Fibroblast of skin of back (primary cell): ENCODE results near the gene C1QTNF9. TPM values are rescaled to one million over a fixed set of nuclear protein-coding genes. Genes with fewer than 3 reads are reported as not detected.
"Not testable (repeated sequence)": the region's sequence is repeated elsewhere in the genome, so short reads cannot be mapped to it uniquely, and the experiment has no call there.

Experiments
- DNase-seq: peaks from one replicate; pipeline ENCODE4 v3.0.0-alpha.2; 2013
- polyA plus RNA-seq, 2 experiments: library from polyadenylated mRNA; unstranded; fragments of 120-200 nt; gene quantifications; one replicate each; pipeline ENCODE4 v1.2.1, GENCODE V29; 2013; ENCODE audit not compliant: insufficient read length in 2 of 2

The C1QTNF9 gene, protein sequence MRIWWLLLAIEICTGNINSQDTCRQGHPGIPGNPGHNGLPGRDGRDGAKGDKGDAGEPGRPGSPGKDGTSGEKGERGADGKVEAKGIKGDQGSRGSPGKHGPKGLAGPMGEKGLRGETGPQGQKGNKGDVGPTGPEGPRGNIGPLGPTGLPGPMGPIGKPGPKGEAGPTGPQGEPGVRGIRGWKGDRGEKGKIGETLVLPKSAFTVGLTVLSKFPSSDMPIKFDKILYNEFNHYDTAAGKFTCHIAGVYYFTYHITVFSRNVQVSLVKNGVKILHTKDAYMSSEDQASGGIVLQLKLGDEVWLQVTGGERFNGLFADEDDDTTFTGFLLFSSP
- polyA plus RNA-seq (2013, experiment 1 of 2; ENCODE audit: insufficient read length): not detected
- polyA plus RNA-seq (2013, experiment 2 of 2; ENCODE audit: insufficient read length): not detected

GRCh38 chr13:24309300-24309699 is at the start of gene C1QTNF9:
Gene C1QTNF9, plus strand, starts transcription at chr13:24309580. Its CDS starts 6,424 bp downstream, at chr13:24316004.
- DNase-seq: not testable (repeated sequence)

- no peak for DNase-seq
Measured at GRCh38 chr13:24261566-24261965, 47.8 kb upstream of the C1QTNF9 start.

DNA sequence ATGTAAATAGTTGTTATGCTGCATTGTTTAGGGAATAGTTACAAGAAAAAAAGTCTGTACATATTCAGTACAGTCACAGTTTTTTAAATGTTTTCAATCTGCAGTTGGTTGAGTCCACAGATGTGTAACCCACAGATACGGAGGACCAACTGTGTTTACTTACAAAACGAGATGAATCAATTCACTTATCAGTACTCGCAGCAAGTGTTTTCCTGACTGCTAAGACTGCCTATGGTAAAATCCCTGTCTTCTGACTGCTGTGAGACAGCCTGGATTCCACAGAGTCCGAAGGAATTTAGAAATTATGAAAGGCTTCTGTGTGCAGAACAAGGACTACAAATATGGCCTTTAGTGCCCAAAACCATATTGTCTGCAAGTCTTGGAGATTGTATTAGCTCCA is 45.7 kb upstream of the C1QTNF9 start:
- DNase-seq: peak; percentile 32

DNA sequence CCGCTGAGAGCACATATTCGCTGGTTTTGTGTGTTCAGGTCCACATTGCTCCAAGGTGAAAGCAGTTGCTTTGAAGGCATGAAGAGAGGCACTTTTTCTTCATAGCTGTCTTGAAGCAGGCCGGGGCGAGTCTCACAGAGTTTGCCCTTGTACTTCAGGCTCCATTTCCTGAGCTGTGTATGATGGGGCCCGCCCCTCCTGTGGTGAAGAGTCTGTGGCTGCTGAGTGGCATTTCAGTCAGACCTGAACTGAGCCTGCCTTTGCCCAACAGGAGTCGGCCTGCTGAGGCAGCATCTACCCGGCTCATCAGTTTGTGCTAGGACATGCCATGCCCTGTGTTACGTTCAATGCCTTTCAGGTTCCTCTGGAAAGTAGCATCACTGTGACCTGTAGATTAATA is 44.4 kb upstream of the C1QTNF9 start:
- DNase-seq: no peak

DNA sequence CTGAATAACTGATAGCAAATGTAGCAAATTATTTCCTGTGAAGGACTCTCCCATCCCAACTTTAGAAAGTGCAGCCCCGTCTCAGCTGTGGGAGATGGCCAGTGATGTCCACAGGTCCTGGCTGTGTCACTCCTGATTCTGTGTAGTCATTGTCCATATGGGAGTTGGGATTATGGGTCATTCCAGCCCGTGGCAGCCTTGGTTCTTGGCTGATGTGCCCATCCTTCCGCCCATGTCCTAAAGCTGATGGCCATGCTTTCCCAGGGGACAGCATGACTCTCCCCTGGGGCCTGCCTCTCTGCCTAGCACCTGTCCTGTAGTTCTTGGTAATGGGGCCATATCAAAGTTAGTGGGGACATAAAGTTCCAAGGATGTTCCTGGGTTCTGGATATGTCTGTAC is 43.9 kb upstream of the C1QTNF9 start:
- no peak for DNase-seq

- DNase-seq: no peak
Measured at GRCh38 chr13:24267274-24267673, 42.1 kb upstream of the C1QTNF9 start.

GRCh38 chr13:24267801-24268200 is 41.6 kb upstream of the C1QTNF9 start:
- no peak for DNase-seq

- DNase-seq: no peak
Measured at GRCh38 chr13:24269821-24270220, 39.6 kb upstream of the C1QTNF9 start.

DNA sequence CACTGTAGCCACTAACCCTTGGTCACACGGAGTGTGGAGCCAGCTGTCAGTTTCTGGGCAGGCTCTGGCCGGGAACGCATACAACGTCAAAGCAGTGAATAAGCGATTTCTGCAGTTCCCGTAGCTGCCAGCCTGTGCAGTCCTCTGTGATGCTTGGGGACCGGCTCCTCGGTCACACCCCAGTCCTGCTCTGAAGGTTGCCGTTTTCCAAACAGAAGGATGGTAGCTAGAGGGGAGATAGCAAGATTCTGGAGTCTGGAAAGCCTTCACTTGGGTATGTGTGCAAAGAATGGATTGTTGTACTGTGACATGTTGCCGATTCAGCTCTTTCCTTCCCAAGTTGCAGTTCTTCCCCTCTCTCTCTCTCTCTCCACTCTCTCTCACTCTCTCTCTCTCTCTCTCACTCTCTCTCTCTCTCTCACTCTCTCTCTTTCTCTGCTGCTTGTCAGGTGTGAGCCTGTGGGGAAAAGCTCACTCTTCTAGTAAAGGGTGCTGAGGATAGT is 38.7 kb upstream of the C1QTNF9 start:
- peak; percentile 45 for DNase-seq

DNA sequence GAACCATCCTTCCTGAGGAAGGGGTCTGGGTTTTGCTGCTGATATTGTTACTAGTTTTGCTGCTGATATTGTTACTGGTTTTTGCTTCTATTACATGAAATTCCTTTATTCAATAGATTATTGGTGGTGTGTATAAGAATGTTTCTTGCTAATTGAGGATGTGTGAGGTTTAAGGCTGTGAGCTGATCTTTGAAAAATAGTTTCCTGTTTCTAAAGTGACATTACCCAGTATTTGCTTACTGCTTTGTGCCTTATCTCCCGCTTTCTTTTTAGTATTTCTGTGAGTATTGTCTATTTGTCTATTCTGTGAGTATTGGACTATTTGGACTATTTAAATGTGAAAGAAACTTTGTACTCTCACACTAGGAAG is 38.2 kb upstream of the C1QTNF9 start:
- DNase-seq: no peak

DNA sequence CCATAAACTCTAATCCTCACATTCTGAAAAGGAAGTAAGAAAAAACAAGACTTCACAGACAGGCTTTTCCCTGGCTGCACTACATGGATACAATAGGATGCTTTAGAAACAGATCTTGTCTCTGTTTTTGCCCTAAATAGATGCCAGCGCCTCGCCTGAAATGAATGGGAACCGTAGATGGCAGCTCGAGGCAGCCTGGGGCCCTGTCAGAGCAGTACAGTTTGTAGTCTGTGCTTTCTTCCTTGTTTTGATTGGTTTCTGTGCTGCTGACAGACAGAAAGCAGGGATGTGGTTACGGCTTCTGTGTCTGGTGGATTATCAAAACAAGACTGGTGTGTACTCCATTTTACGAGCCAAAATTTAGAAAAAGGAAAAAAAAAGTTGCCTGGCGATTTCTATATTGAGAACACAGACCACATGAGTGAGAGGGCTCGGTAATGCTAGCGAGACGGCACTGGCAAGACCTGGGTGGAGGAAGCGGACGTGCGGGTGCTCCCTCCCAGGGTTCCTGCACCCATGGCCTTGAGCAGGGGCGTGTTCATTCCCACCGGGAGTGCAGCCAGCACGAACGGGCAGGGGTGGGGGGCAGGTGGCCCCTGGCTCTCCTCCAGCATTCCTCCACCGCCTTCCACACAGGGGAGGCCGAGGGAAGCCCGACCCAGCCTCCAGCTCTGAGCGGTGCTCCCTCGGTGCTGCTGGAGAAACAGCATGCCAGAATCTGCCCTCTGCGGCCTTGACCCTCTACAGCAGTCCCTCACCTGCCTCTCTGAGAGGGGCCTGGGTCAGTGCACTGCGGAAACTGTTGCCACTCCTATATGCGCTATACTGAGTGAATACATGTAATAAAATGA is 37.6 kb upstream of the C1QTNF9 start:
- DNase-seq: peak; percentile 73

- no peak for DNase-seq
Measured at GRCh38 chr13:24272452-24273161, 36.8 kb upstream of the C1QTNF9 start.

- no peak for DNase-seq
Measured at GRCh38 chr13:24273926-24274325, 35.5 kb upstream of the C1QTNF9 start.

- DNase-seq: no peak
Measured at GRCh38 chr13:24274452-24275021, 34.8 kb upstream of the C1QTNF9 start.

GRCh38 chr13:24275041-24275440 is 34.3 kb upstream of the C1QTNF9 start:
- no peak for DNase-seq

DNA sequence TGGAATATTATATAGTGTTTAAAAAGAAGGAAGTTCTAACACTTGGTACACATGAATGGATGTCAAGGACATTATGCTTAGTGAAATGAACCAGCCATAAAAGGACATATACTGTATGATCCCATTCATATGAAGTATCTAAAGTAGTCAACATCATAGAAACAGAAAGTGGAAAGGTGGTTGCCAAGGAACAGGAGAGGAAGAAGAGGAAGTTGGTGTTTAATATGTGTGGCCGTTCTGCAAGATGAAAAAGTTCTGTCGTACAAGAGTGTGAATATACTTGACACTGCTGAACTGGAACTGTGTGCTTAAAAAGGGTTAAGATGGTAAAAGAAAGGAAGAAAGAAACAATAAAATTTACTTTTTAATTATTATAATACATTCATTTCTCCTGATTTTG is 33.1 kb upstream of the C1QTNF9 start:
- DNase-seq: no peak

DNA sequence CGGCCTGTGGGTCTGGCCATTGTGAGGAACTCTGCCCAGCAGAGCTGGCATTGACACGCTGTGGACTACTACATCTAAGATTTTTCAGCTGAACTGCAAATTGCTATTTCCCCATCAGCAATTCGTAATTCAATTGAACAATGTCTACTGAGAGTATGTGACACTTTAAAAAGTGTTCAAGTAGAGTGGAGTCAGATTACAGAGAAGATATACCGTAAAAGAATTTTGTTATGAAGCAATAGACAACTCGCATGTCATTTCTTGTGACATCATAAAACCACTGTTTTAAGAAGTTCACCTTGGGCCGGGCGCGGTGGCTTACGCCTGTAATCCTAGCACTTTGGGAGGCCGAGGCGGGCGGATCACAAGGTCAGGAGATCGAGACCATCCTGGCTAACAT is 32.5 kb upstream of the C1QTNF9 start:
- no peak for DNase-seq

DNA sequence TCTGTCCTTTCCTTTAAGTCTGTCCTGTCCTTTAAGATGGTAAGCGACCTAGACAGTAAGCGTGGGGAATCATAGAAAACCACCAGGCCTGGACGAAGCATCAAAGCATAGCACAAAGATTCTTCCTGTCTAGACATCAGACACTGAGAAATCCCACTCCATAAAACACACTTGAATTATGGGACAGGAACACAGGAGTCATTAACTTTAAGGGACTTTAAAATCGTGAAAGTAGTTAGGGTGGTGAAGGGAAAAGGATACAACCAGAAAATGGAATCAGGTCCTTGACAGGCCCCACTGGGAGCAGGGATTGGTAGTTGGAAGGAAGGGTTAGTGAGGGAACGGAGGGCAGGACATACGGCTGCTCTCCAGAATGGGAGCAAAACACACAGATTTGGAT is 31.6 kb upstream of the C1QTNF9 start:
- no peak for DNase-seq

- DNase-seq: no peak
Measured at GRCh38 chr13:24279327-24280110, 29.9 kb upstream of the C1QTNF9 start.

DNA sequence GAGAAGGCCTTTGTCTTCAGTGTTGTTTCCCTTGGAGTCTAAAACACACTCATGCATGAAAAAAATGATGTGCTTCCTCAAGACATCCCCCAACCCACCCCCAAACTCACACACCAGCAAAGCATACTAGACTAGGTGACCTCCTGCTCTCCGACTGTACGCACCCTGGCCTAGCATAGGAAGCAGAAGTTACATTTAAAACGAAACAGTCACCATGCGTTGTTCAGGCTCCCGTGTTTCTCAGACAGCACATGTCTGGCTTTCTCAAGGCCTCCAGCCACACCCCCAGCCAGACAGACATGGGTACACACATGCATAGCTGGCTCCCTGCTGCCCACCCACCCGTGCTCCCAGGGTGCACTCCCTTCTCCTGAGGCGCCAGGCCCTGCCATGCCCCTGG is 28.7 kb upstream of the C1QTNF9 start:
- no peak for DNase-seq

DNA sequence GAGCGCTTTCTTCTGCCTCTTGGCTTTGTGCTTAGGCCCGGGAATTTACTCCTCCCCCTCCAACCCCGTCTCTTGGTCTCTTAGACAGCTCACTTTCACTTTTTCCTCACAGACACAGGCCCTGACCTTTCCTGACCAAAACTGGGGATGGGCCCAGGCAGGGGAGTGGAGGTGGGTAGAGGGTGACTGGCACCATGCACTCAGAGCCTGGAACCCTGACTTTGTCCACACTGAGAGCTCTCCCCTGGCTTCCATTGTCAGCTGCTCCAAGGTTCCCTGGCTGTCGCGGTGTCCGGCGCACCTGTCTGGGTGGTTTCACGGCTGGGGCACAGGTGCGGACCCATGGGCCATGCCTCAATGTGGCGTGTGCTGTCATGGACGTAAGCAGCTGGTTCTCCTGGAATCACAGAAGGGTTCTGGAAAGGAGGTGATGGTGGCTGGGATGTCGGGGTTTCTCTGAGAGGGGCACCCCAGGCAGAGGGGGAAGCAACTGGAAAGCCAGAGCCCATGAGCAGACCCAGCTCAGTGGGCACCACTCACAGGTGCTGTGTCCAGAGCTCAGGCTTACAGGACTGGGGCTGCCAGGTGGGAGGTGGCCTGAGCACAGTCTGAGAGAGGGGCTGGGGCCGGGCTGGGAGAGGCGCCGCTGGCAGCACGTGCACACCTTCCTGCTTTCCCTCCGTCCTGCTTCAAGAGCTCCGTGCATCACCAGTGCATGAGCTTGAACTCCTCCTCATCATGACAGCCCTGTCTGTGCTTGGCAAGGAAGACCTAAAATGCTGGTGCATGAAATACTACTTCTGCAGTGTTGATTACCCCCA is 28.0 kb upstream of the C1QTNF9 start:
- no peak for DNase-seq
